Panc1 (cell line): ENCODE results near the gene C19orf25. TPM values are rescaled to one million over a fixed set of nuclear protein-coding genes. Genes with fewer than 3 reads are reported as not detected.
A peak's percentile ranks its signal among the peaks of the same experiment; 100 is the strongest.

Source experiments
- ATAC-seq: fragments of 200-7000 bp; cut with Tn5 transposase; 2 replicates; pipeline ENCODE4 v1.9.1; 2020; ENCODE audit warnings: mild to moderate bottlenecking, moderate library complexity
- BruUV-seq: library from RNA; stranded (reverse); fragments of 400-500 nt; replicated peaks from 2 replicates; lab custom pipeline; 2021; lab: Mats Ljungman, UMichigan
- CTCF ChIA-PET: fragments of 300-600 bp; sonication (Branson Sonifier 250); formaldehyde crosslinking; loops from one replicate; lab custom pipeline; 2022; ENCODE audit warnings: antibody characterized with exemption; lab: Charles Lee
- POLR2A ChIA-PET: fragments of 300-600 bp; sonication (Branson Sonifier 250); formaldehyde crosslinking; loops from one replicate; lab custom pipeline; 2022; ENCODE audit warnings: antibody characterized with exemption; lab: Charles Lee
- DNase-seq: peaks from one replicate; pipeline ENCODE4 v3.0.0-alpha.2; 2010; ENCODE audit warnings: low read depth, low spot score
- H3K27ac ChIP-seq: 2 replicates; pipeline ENCODE4 v1.5.1; 2011; ENCODE audit warnings: mild to moderate bottlenecking, low read length, inconsistent platforms
- H3K27me3 ChIP-seq: fragments of 200-500 bp; sonication (Bioruptor generic); 2 replicates; pipeline ENCODE4 v1.6.0; 2014; ENCODE audit warnings: low read length, inconsistent platforms; ENCODE audit not compliant: control insufficient read depth, insufficient read depth
- H3K36me3 ChIP-seq: fragments of 200-500 bp; sonication (Bioruptor generic); 2 replicates; pipeline ENCODE4 v1.5.1; 2014; ENCODE audit warnings: inconsistent platforms, mild to moderate bottlenecking, low read length, moderate library complexity; ENCODE audit not compliant: control insufficient read depth, insufficient read depth
- H3K4me1 ChIP-seq: 2 replicates; pipeline ENCODE4 v1.5.1; 2011; ENCODE audit warnings: inconsistent platforms, mild to moderate bottlenecking, low read length, moderate library complexity; ENCODE audit not compliant: control insufficient read depth, insufficient read depth
- H3K4me3 ChIP-seq, 2 experiments: 2 replicates each; pipeline ENCODE4 v1.5.1; 2011 to 2012; ENCODE audit warnings: low read depth in 2 of 2, low read length in 2 of 2, mild to moderate bottlenecking in 2 of 2, inconsistent platforms in 1 of 2, moderate library complexity in 1 of 2
- H3K9me3 ChIP-seq: fragments of 200-500 bp; sonication (Bioruptor generic); 2 replicates; pipeline ENCODE4 v1.5.1; 2014; ENCODE audit warnings: low read depth, mild to moderate bottlenecking, inconsistent platforms, low read length, moderate library complexity; ENCODE audit not compliant: control insufficient read depth, insufficient read depth
- CTCF ChIP-seq: fragments of 450-650 bp; IDR thresholded peaks from 2 replicates; pipeline ENCODE4 v1.5.1; 2017; ENCODE audit warnings: mild to moderate bottlenecking
- POLR2AphosphoS5 ChIP-seq: IDR thresholded peaks from 2 replicates; pipeline ENCODE4 v1.6.1; 2012; ENCODE audit warnings: mild to moderate bottlenecking, low read depth, low read length, moderate library complexity
- REST ChIP-seq, 2 experiments: IDR thresholded peaks; 2 replicates each; pipeline ENCODE4 v1.6.1; 2011 to 2012; ENCODE audit warnings: low read depth in 2 of 2, control low read depth in 1 of 2, low read length in 1 of 2, mild to moderate bottlenecking in 1 of 2, moderate library complexity in 1 of 2; ENCODE audit not compliant: insufficient read depth in 1 of 2
- SIN3A ChIP-seq: IDR thresholded peaks from 2 replicates; pipeline ENCODE4 v1.6.1; 2012; ENCODE audit warnings: low read depth, mild to moderate bottlenecking, low read length, moderate library complexity, borderline replicate concordance; ENCODE audit not compliant: insufficient read depth
- TCF7L2 ChIP-seq: IDR thresholded peaks from 2 replicates; pipeline ENCODE4 v1.6.1; 2011; ENCODE audit warnings: mild to moderate bottlenecking, low read depth, low read length, inconsistent platforms
- in situ Hi-C: cut with HindIII; loops from 2 replicates; pipeline ENCODE4 v1.10.0; 2016; ENCODE audit warnings: low sequenced_read_pairs, low pct_unique_long_range_greater_than_20kb
- intact Hi-C: fragments of 100-400 bp; cut with micrococcal nuclease; formaldehyde crosslinking; loops from one replicate; pipeline ENCODE4 v1.10.0; 2022; ENCODE audit not compliant: unreplicated experiment
- total RNA-seq: library from RNA; stranded (reverse); gene quantifications from one replicate; pipeline ENCODE4 v1.2.1, GENCODE V29; 2021; ENCODE audit not compliant: unreplicated experiment

The C19orf25 gene
- total RNA-seq, 1 experiment from 2014 or later: 34.7 TPM

GRCh38 chr19:1446713-1447481 lies 32.1 kb downstream of the C19orf25 start:
- CTCF ChIA-PET: no interaction called here
- H3K4me3 ChIP-seq: peak overlapping the region; percentile 50 to 52
- no TSS peak for BruUV-seq
- TF ChIP-seq POLR2AphosphoS5: no peak
- TF ChIP-seq SIN3A: 0 out of 2 replicates have a peak, but pooled peaks have one; percentile 38
- TF ChIP-seq REST (IDR thresholded peaks at IDR 0.05; ENCODE audit: insufficient read depth in 1 of 2, low read depth in 2 of 2, low read length in 1 of 2): peak; percentile 96 to 97
- TF ChIP-seq CTCF: no peak
- TF ChIP-seq TCF7L2: no peak
- DNase-seq (no peak), ATAC-seq (no peak)
- H3K36me3 ChIP-seq: no peaks in the 10 kb centered on the region; the same call in 1 of the 2 replicates
- H3K27me3 ChIP-seq: no peaks in the 10 kb centered on the region
- intact Hi-C loops: no loop called here
- POLR2A ChIA-PET: no interaction called here
- peaks cover 26% of the 10 kb centered on the region for H3K4me1 ChIP-seq
- in situ Hi-C loops: no loop called here
- no peaks in the 10 kb centered on the region for H3K9me3 ChIP-seq
- no peak overlapping the region; the same call in 1 of the 2 replicates for H3K27ac ChIP-seq

GRCh38 chr19:1445932-1446712 lies 32.9 kb downstream of the C19orf25 start:
- CTCF ChIA-PET: no interaction called here
- intact Hi-C loops: no loop called here
- POLR2A ChIA-PET: no interaction called here
- Histone ChIP-seq H3K27ac (no peak overlapping the region), H3K36me3 (no peaks in the 10 kb centered on the region; the same call in 1 of the 2 replicates), H3K4me3 (peak overlapping the region; percentile 50 to 52), H3K4me1 (peaks cover 33% of the 10 kb centered on the region), H3K9me3 (no peaks in the 10 kb centered on the region), H3K27me3 (no peaks in the 10 kb centered on the region)
- in situ Hi-C loops: no loop called here
- TF ChIP-seq CTCF (no peak), TCF7L2 (no peak), SIN3A (no peak), REST (IDR thresholded peaks at IDR 0.05; ENCODE audit: insufficient read depth in 1 of 2, low read depth in 2 of 2, low read length in 1 of 2) (no peak), POLR2AphosphoS5 (no peak)
- ATAC-seq (peak; percentile 49), DNase-seq (no peak)
- no TSS peak for BruUV-seq
